Erythroblast (primary cell): ENCODE results near the gene PRSS53.

Source experiments
- GATA1 ChIP-seq: IDR thresholded peaks from 2 replicates; pipeline ENCODE4 v1.6.1; 2011; ENCODE audit warnings: low read depth, mild to moderate bottlenecking, control low read depth, low read length, moderate library complexity
- POLR2A ChIP-seq: IDR thresholded peaks from 2 replicates; pipeline ENCODE4 v1.6.1; 2011; ENCODE audit warnings: mild to moderate bottlenecking, low read length

GRCh38 chr16:31134091-31134571, 45.4 kb upstream of the PRSS53 start:
- TF ChIP-seq POLR2A (no peak), GATA1 (no peak)
